B cell (primary cell): ENCODE results near the gene RAD23A.

Source experiments
- EZH2 ChIP-seq: IDR thresholded peaks from 2 replicates; pipeline ENCODE4 v1.6.1; 2012; ENCODE audit warnings: borderline replicate concordance, low read depth, mild to moderate bottlenecking, moderate library complexity, low read length; ENCODE audit not compliant: insufficient read depth, poor library complexity, severe bottlenecking
- TF ChIP-seq, protein P1 (sequence below): fragments of 200-600 bp; IDR thresholded peaks from one replicate; pipeline ENCODE4 v1.8.0; 2022; ENCODE audit warnings: antibody characterized with exemption, mild to moderate bottlenecking

- TF ChIP-seq, protein P1, sequence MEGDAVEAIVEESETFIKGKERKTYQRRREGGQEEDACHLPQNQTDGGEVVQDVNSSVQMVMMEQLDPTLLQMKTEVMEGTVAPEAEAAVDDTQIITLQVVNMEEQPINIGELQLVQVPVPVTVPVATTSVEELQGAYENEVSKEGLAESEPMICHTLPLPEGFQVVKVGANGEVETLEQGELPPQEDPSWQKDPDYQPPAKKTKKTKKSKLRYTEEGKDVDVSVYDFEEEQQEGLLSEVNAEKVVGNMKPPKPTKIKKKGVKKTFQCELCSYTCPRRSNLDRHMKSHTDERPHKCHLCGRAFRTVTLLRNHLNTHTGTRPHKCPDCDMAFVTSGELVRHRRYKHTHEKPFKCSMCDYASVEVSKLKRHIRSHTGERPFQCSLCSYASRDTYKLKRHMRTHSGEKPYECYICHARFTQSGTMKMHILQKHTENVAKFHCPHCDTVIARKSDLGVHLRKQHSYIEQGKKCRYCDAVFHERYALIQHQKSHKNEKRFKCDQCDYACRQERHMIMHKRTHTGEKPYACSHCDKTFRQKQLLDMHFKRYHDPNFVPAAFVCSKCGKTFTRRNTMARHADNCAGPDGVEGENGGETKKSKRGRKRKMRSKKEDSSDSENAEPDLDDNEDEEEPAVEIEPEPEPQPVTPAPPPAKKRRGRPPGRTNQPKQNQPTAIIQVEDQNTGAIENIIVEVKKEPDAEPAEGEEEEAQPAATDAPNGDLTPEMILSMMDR: no peak
- no peak for TF ChIP-seq EZH2
These were observed 8.9 kb downstream of the RAD23A start for GRCh38 chr19:12954612-12954962.
